GM23248 (cell line): ENCODE data around the gene TAF8.

Experiments used
- EZH2 ChIP-seq: fragments of 200-600 bp; sonication (generic); IDR thresholded peaks from 2 replicates; pipeline ENCODE4 v1.6.1; 2018; ENCODE audit warnings: antibody characterized with exemption, mild to moderate bottlenecking; ENCODE audit not compliant: insufficient read depth, poor library complexity, severe bottlenecking
- EZH2phosphoT487 ChIP-seq: fragments of 200-600 bp; sonication (generic); IDR thresholded peaks from 2 replicates; pipeline ENCODE4 v1.6.1; 2018; ENCODE audit warnings: antibody characterized with exemption, moderate library complexity, mild to moderate bottlenecking, low read depth; ENCODE audit not compliant: insufficient read depth

DNA sequence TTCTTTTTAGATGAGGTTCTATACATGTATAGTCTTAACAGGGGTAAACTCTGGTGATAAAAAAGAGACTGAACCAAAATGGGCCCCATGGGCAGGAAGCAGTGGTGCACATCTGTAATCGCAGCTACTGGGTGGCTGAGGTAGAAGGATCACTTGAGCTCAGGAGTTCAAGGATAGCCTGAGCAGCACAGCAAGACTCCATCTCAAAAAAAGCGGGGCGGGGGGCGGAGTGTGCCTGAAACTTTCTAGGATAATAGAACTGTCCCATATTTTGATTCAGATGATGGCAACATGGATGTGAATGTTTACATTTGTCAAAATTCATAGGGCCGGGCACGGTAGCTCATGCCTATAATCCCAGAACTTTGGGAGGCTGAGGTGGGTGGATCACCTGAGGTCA, 48.8 kb upstream of the TAF8 start:
- TF ChIP-seq EZH2 (no peak), EZH2phosphoT487 (no peak)
